ENCODE results near the gene ASTL.

- TF ChIP-seq CTCF (IDR thresholded peaks at IDR 0.05), result no peak
- TF ChIP-seq POLR2A (IDR thresholded peaks at IDR 0.05), result no peak
These were observed 8.7 kb downstream of the ASTL start for GRCh38 chr2:96129528-96130120.

Data from body of pancreas (tissue), 4 donors.